Measurements from ENCODE around the gene TSTD2. TPM values are rescaled to one million over a fixed set of nuclear protein-coding genes. Genes with fewer than 3 reads are reported as not detected.
"Not testable (repeated sequence)": the region's sequence is repeated elsewhere in the genome, so short reads cannot be mapped to it uniquely, and the experiment has no call there.

The TSTD2 gene
- total and polyA plus RNA-seq, 4 experiments from 2014 or later = 7.2 to 18.4 (median 12.8) TPM

GRCh38 chr9:97593960-97594359 is 39.2 kb downstream of the TSTD2 start:
- Mint-ChIP-seq H3K36me3 (peaks cover 2 to 7% of the 10 kb centered on the region in 2 donors), H3K4me1 (peaks cover 7 to 9% (median 8%) of the 10 kb centered on the region in 4 donors), H3K27ac (no peak overlapping the region), H3K4me3 (no peak overlapping the region), H3K9me3 (no peaks in the 10 kb centered on the region), H3K27me3 (peaks cover 0 to 1% of the 10 kb centered on the region in 2 donors)
- Histone ChIP-seq H3K4me1 (ENCODE audit: insufficient read depth, low read length) (no peaks in the 10 kb centered on the region), H3K9me3 (ENCODE audit: control insufficient read depth in 1 of 2, low read length in 2 of 2) (no peaks in the 10 kb centered on the region), H3K36me3 (ENCODE audit: insufficient read depth, low read length) (no peaks in the 10 kb centered on the region), H3K27ac (ENCODE audit: low read depth, low read length) (no peak overlapping the region), H3K4me3 (ENCODE audit: low read length in 2 of 2) (no peak overlapping the region), H3K27me3 (ENCODE audit: insufficient read depth, low read length) (no peaks in the 10 kb centered on the region)
- ChIA-PET POLR2A (ENCODE audit: partially characterized antibody) (no interaction called here), CTCF (ENCODE audit: partially characterized antibody) (interaction anchor here (1.6 kb wide), 1 partner anchor 737 kb away, joined by 6 read pairs; no protein-coding TSS in a partner anchor)
- intact Hi-C loops (cut with micrococcal nuclease) = no loop called here
- no peak for DNase-seq

GRCh38 chr9:97592126-97592525 is 41.0 kb downstream of the TSTD2 start:
- Histone ChIP-seq H3K27me3 (ENCODE audit: insufficient read depth, low read length) (no peaks in the 10 kb centered on the region), H3K27ac (ENCODE audit: low read depth, low read length) (no peak overlapping the region), H3K4me3 (ENCODE audit: low read length in 2 of 2) (no peak overlapping the region), H3K4me1 (ENCODE audit: insufficient read depth, low read length) (no peaks in the 10 kb centered on the region), H3K9me3 (ENCODE audit: control insufficient read depth in 1 of 2, low read length in 2 of 2) (no peaks in the 10 kb centered on the region), H3K36me3 (ENCODE audit: insufficient read depth, low read length) (no peaks in the 10 kb centered on the region)
- Mint-ChIP-seq H3K36me3 (peaks cover 6 to 15% of the 10 kb centered on the region in 2 donors), H3K27me3 (peaks cover 0 to 1% of the 10 kb centered on the region in 2 donors), H3K27ac (no peak overlapping the region), H3K4me1 (peaks cover 0 to 3% (median 1%) of the 10 kb centered on the region in 4 donors), H3K9me3 (peaks cover 0 to 9% (median 4%) of the 10 kb centered on the region in 8 donors), H3K4me3 (no peak overlapping the region)
- ChIA-PET CTCF (ENCODE audit: partially characterized antibody) (no interaction called here), POLR2A (ENCODE audit: partially characterized antibody) (no interaction called here)
- intact Hi-C loops (cut with micrococcal nuclease) = no loop called here
- no peak for DNase-seq

- no peak for DNase-seq
- Histone ChIP-seq H3K27me3 (ENCODE audit: insufficient read depth, low read length) (no peaks in the 10 kb centered on the region), H3K9me3 (ENCODE audit: control insufficient read depth in 1 of 2, low read length in 2 of 2) (no peaks in the 10 kb centered on the region), H3K36me3 (ENCODE audit: insufficient read depth, low read length) (no peaks in the 10 kb centered on the region), H3K4me3 (ENCODE audit: low read length in 2 of 2) (no peak overlapping the region), H3K27ac (ENCODE audit: low read depth, low read length) (no peak overlapping the region), H3K4me1 (ENCODE audit: insufficient read depth, low read length) (no peaks in the 10 kb centered on the region)
- H3K36me3 Mint-ChIP-seq = peaks cover 10 to 19% of the 10 kb centered on the region in 2 donors
- no peak overlapping the region for H3K4me3 Mint-ChIP-seq
- no peak overlapping the region for H3K27ac Mint-ChIP-seq
- ChIA-PET POLR2A (ENCODE audit: partially characterized antibody) (no interaction called here), CTCF (ENCODE audit: partially characterized antibody) (no interaction called here)
- H3K4me1 Mint-ChIP-seq = peaks cover 0 to 3% (median 1%) of the 10 kb centered on the region in 4 donors
- intact Hi-C loops (cut with micrococcal nuclease) = no loop called here
- peaks cover 0 to 13% (median 7%) of the 10 kb centered on the region in 8 donors for H3K9me3 Mint-ChIP-seq
- peaks cover 0 to 1% of the 10 kb centered on the region in 2 donors for H3K27me3 Mint-ChIP-seq
Observed at GRCh38 chr9:97591535-97591934, 41.6 kb downstream of the TSTD2 start.

GRCh38 chr9:97586909-97587308 is 46.3 kb downstream of the TSTD2 start:
- H3K27ac Mint-ChIP-seq; H3K4me1 Mint-ChIP-seq; H3K27me3 ChIP-seq (ENCODE audit: insufficient read depth, low read length); H3K27me3 Mint-ChIP-seq; H3K27ac ChIP-seq (ENCODE audit: low read depth, low read length); intact Hi-C loops (cut with micrococcal nuclease); H3K4me3 Mint-ChIP-seq; H3K4me3 ChIP-seq (ENCODE audit: low read length in 2 of 2); H3K9me3 ChIP-seq (ENCODE audit: control insufficient read depth in 1 of 2, low read length in 2 of 2); DNase-seq; POLR2A ChIA-PET (ENCODE audit: partially characterized antibody); H3K4me1 ChIP-seq (ENCODE audit: insufficient read depth, low read length); CTCF ChIA-PET (ENCODE audit: partially characterized antibody); H3K36me3 ChIP-seq (ENCODE audit: insufficient read depth, low read length): not testable (repeated sequence)
- H3K36me3 Mint-ChIP-seq = peaks cover 10 to 15% of the 10 kb centered on the region in 2 donors
- H3K9me3 Mint-ChIP-seq = peaks cover 0 to 13% (median 9%) of the 10 kb centered on the region in 8 donors

GRCh38 chr9:97584778-97585177 is 48.4 kb downstream of the TSTD2 start:
- H3K4me3 Mint-ChIP-seq; H3K4me3 ChIP-seq (ENCODE audit: low read length in 2 of 2); CTCF ChIA-PET (ENCODE audit: partially characterized antibody); POLR2A ChIA-PET (ENCODE audit: partially characterized antibody); H3K36me3 ChIP-seq (ENCODE audit: insufficient read depth, low read length); H3K9me3 ChIP-seq (ENCODE audit: control insufficient read depth in 1 of 2, low read length in 2 of 2); H3K27ac ChIP-seq (ENCODE audit: low read depth, low read length); H3K27ac Mint-ChIP-seq; H3K4me1 ChIP-seq (ENCODE audit: insufficient read depth, low read length); DNase-seq; H3K27me3 ChIP-seq (ENCODE audit: insufficient read depth, low read length); H3K27me3 Mint-ChIP-seq; H3K4me1 Mint-ChIP-seq; intact Hi-C loops (cut with micrococcal nuclease): not testable (repeated sequence)
- Mint-ChIP-seq H3K9me3 (peaks cover 0 to 14% (median 10%) of the 10 kb centered on the region in 8 donors), H3K36me3 (peaks cover 13 to 15% of the 10 kb centered on the region in 2 donors)

- H3K36me3 ChIP-seq (ENCODE audit: insufficient read depth, low read length); H3K27me3 ChIP-seq (ENCODE audit: insufficient read depth, low read length); H3K4me3 ChIP-seq (ENCODE audit: low read length in 2 of 2); CTCF ChIA-PET (ENCODE audit: partially characterized antibody); H3K36me3 Mint-ChIP-seq; intact Hi-C loops (cut with micrococcal nuclease); H3K27ac Mint-ChIP-seq; H3K9me3 ChIP-seq (ENCODE audit: control insufficient read depth in 1 of 2, low read length in 2 of 2); H3K4me3 Mint-ChIP-seq; POLR2A ChIA-PET (ENCODE audit: partially characterized antibody); DNase-seq; H3K27me3 Mint-ChIP-seq; H3K9me3 Mint-ChIP-seq; H3K4me1 Mint-ChIP-seq; H3K4me1 ChIP-seq (ENCODE audit: insufficient read depth, low read length); H3K27ac ChIP-seq (ENCODE audit: low read depth, low read length): not testable (repeated sequence)
Observed at GRCh38 chr9:97581590-97581989, 51.6 kb downstream of the TSTD2 start.

GRCh38 chr9:97579914-97580313 is 53.3 kb downstream of the TSTD2 start:
- no peak for DNase-seq
- no peak overlapping the region for H3K4me3 ChIP-seq (ENCODE audit: low read length in 2 of 2)
- no peaks in the 10 kb centered on the region for H3K27me3 ChIP-seq (ENCODE audit: insufficient read depth, low read length)
- no peak overlapping the region for H3K27ac ChIP-seq (ENCODE audit: low read depth, low read length)
- ChIA-PET CTCF (ENCODE audit: partially characterized antibody) (no interaction called here), POLR2A (ENCODE audit: partially characterized antibody) (no interaction called here)
- no peak overlapping the region for H3K27ac Mint-ChIP-seq
- no peaks in the 10 kb centered on the region for H3K36me3 ChIP-seq (ENCODE audit: insufficient read depth, low read length)
- H3K9me3 Mint-ChIP-seq = peaks cover 0 to 9% (median 1%) of the 10 kb centered on the region in 8 donors
- no peak overlapping the region for H3K4me3 Mint-ChIP-seq
- intact Hi-C loops (cut with micrococcal nuclease) = no loop called here
- peaks cover 11 to 13% (median 12%) of the 10 kb centered on the region in 4 donors for H3K4me1 Mint-ChIP-seq
- H3K9me3 ChIP-seq (ENCODE audit: control insufficient read depth in 1 of 2, low read length in 2 of 2) = no peaks in the 10 kb centered on the region
- peaks cover 7% of the 10 kb centered on the region for H3K4me1 ChIP-seq (ENCODE audit: insufficient read depth, low read length)
- H3K36me3 Mint-ChIP-seq = peaks cover 6 to 13% of the 10 kb centered on the region in 2 donors
- no peaks in the 10 kb centered on the region for H3K27me3 Mint-ChIP-seq

GRCh38 chr9:97578846-97579245 is 54.3 kb downstream of the TSTD2 start:
- no peaks in the 10 kb centered on the region for H3K27me3 ChIP-seq (ENCODE audit: insufficient read depth, low read length)
- Mint-ChIP-seq H3K36me3 (peaks cover 6 to 14% of the 10 kb centered on the region in 2 donors), H3K4me3 (no peak overlapping the region), H3K4me1 (peaks cover 14 to 17% (median 16%) of the 10 kb centered on the region in 4 donors), H3K9me3 (peaks cover 0 to 9% (median under 1%) of the 10 kb centered on the region in 8 donors), H3K27ac (no peak overlapping the region), H3K27me3 (no peaks in the 10 kb centered on the region)
- H3K27ac ChIP-seq (ENCODE audit: low read depth, low read length) = no peak overlapping the region
- DNase-seq = no peak
- intact Hi-C loops (cut with micrococcal nuclease) = no loop called here
- ChIA-PET CTCF (ENCODE audit: partially characterized antibody) (interaction anchor here (0.7 kb wide), 1 partner anchor 20 kb away, joined by 3 read pairs; no protein-coding TSS in a partner anchor), POLR2A (ENCODE audit: partially characterized antibody) (no interaction called here)
- H3K4me3 ChIP-seq (ENCODE audit: low read length in 2 of 2) = no peak overlapping the region
- no peaks in the 10 kb centered on the region for H3K9me3 ChIP-seq (ENCODE audit: control insufficient read depth in 1 of 2, low read length in 2 of 2)
- peaks cover 7% of the 10 kb centered on the region for H3K4me1 ChIP-seq (ENCODE audit: insufficient read depth, low read length)
- H3K36me3 ChIP-seq (ENCODE audit: insufficient read depth, low read length) = no peaks in the 10 kb centered on the region

All from CD4-positive, alpha-beta memory T cell (primary cell).